Measurements from ENCODE around the gene DARS1.

DNA sequence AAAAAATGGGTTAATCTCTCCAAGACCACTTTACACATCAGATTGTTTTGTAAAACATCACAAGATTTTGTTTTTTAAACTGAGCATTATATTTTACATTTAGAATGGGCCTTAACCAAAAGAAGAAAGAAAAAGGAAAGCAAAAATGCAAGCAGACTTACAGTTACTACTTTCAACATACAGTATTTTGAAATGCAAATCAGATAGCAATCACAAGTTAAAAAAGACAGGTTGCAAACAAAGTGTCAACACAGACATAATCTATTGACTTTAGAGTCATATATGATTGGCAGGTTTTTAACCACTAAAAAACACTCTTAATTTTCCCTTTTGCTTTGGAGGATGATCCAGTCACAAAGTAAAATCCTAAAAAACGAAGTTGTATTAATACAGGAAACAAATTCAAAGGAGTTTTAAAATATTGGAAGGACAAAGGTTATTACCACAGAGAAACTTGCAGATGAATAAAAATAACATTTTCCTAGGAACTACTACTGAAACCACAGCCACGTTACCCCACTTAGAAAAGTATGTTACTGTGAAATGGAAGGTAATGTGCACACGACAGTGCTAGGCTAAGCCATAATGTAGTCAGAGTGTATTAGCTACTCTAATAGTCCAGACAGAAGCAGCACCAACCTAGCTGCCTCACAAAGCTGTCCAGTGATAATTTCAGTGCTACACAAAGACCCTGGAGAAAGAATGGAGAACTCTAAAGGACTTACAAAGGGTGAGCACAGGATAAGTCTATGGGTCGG is 22.9 kb downstream of the DARS1 start:
- TF ChIP-seq, protein P1, sequence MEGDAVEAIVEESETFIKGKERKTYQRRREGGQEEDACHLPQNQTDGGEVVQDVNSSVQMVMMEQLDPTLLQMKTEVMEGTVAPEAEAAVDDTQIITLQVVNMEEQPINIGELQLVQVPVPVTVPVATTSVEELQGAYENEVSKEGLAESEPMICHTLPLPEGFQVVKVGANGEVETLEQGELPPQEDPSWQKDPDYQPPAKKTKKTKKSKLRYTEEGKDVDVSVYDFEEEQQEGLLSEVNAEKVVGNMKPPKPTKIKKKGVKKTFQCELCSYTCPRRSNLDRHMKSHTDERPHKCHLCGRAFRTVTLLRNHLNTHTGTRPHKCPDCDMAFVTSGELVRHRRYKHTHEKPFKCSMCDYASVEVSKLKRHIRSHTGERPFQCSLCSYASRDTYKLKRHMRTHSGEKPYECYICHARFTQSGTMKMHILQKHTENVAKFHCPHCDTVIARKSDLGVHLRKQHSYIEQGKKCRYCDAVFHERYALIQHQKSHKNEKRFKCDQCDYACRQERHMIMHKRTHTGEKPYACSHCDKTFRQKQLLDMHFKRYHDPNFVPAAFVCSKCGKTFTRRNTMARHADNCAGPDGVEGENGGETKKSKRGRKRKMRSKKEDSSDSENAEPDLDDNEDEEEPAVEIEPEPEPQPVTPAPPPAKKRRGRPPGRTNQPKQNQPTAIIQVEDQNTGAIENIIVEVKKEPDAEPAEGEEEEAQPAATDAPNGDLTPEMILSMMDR (IDR thresholded peaks at IDR 0.05), result no peak
- no peak for TF ChIP-seq POLR2A (IDR thresholded peaks at IDR 0.05)
